Liver (tissue), 9 donors: Measurements from ENCODE around the gene LCE2D. TPM values are rescaled to one million over a fixed set of nuclear protein-coding genes. Genes with fewer than 3 reads are reported as not detected.
"Not testable (repeated sequence)": the region's sequence is repeated elsewhere in the genome, so short reads cannot be mapped to it uniquely, and the experiment has no call there.

Source experiments
- DNase-seq: peaks from one replicate; pipeline ENCODE4 v3.0.0-alpha.2; 2017; ENCODE audit warnings: low spot score
- H3K27ac ChIP-seq, 2 donors: one replicate each; pipeline ENCODE4 v1.7.0; 2013; ENCODE audit warnings: inconsistent platforms in 2 of 2, low read length in 2 of 2, control low read depth in 1 of 2, low read depth in 1 of 2, mild to moderate bottlenecking in 1 of 2
- H3K27me3 ChIP-seq, 4 donors: one replicate each; pipeline versions ENCODE4 v1.6.1 to v1.7.0; 2013; ENCODE audit warnings: low read length in 3 of 4, inconsistent platforms in 1 of 4, mild to moderate bottlenecking in 1 of 4, moderate library complexity in 1 of 4; ENCODE audit not compliant: control insufficient read depth in 4 of 4, insufficient read depth in 4 of 4
- H3K36me3 ChIP-seq, 4 donors: one replicate each; pipeline versions ENCODE4 v1.6.1 to v1.7.0; 2013; ENCODE audit warnings: low read length in 3 of 4, mild to moderate bottlenecking in 3 of 4, low read depth in 1 of 4, moderate library complexity in 1 of 4; ENCODE audit not compliant: control insufficient read depth in 4 of 4, insufficient read depth in 3 of 4
- H3K4me1 ChIP-seq, 4 donors: one replicate each; pipeline versions ENCODE4 v1.6.1 to v1.7.0; 2013; ENCODE audit warnings: low read length in 3 of 4, mild to moderate bottlenecking in 3 of 4, moderate library complexity in 1 of 4; ENCODE audit not compliant: control insufficient read depth in 4 of 4, insufficient read depth in 4 of 4
- H3K4me3 ChIP-seq, 3 donors: one replicate each; pipeline versions ENCODE4 v1.6.1 to v1.7.0; 2013; ENCODE audit warnings: low read length in 3 of 3, control low read depth in 1 of 3, low read depth in 1 of 3, mild to moderate bottlenecking in 1 of 3
- H3K9ac ChIP-seq, 2 donors: one replicate each; pipeline ENCODE4 v1.7.0; 2013; ENCODE audit warnings: low read length in 2 of 2, mild to moderate bottlenecking in 2 of 2, moderate library complexity in 2 of 2, control low read depth in 1 of 2, low read depth in 1 of 2
- H3K9me3 ChIP-seq, 4 donors: one replicate each; pipeline versions ENCODE4 v1.6.1 to v1.7.0; 2013; ENCODE audit warnings: low read length in 3 of 4; ENCODE audit not compliant: control insufficient read depth in 4 of 4
- ATF3 ChIP-seq: IDR thresholded peaks from 2 replicates; pipeline ENCODE4 v1.6.1; 2016; ENCODE audit warnings: antibody characterized with exemption
- CTCF ChIP-seq: fragments of 150-350 bp; IDR thresholded peaks from 2 replicates; pipeline ENCODE4 v1.5.1; 2017; ENCODE audit warnings: improper control_type of control experiment, low read depth, low read length; ENCODE audit not compliant: missing input control
- EGR1 ChIP-seq, 2 donors: IDR thresholded peaks; 2 replicates each; pipeline ENCODE4 v1.6.1; 2016 to 2018; ENCODE audit warnings: antibody characterized with exemption in 2 of 2, low read depth in 2 of 2
- FOXA1 ChIP-seq: IDR thresholded peaks from 2 replicates; pipeline ENCODE4 v1.6.1; 2016; ENCODE audit warnings: antibody characterized with exemption
- FOXA2 ChIP-seq: IDR thresholded peaks from 2 replicates; pipeline ENCODE4 v1.6.1; 2016; ENCODE audit warnings: antibody characterized with exemption
- GABPA ChIP-seq, 2 donors: IDR thresholded peaks in 1 of 2; conservative IDR thresholded peaks in 1 of 2; 2 replicates each; pipeline ENCODE4 v1.6.1; 2016; ENCODE audit warnings: antibody characterized with exemption in 2 of 2, mild to moderate bottlenecking in 1 of 2, moderate library complexity in 1 of 2
- HNF4A ChIP-seq, 2 donors: conservative IDR thresholded peaks; 2 replicates each; pipeline ENCODE4 v1.6.1; 2016; ENCODE audit warnings: antibody characterized with exemption in 2 of 2, mild to moderate bottlenecking in 2 of 2
- HNF4G ChIP-seq: IDR thresholded peaks from 2 replicates; pipeline ENCODE4 v1.6.1; 2016; ENCODE audit warnings: antibody characterized with exemption
- JUND ChIP-seq, 2 donors: IDR thresholded peaks; 2 replicates each; pipeline ENCODE4 v1.6.1; 2016; ENCODE audit warnings: antibody characterized with exemption in 2 of 2
- MAX ChIP-seq: IDR thresholded peaks from 2 replicates; pipeline ENCODE4 v1.6.1; 2016; ENCODE audit warnings: antibody characterized with exemption
- NR2F2 ChIP-seq: IDR thresholded peaks from 2 replicates; pipeline ENCODE4 v1.6.1; 2016; ENCODE audit warnings: antibody characterized with exemption
- RAD21 ChIP-seq, 2 donors: IDR thresholded peaks; 2 replicates each; pipeline ENCODE4 v1.6.1; 2016; ENCODE audit warnings: antibody characterized with exemption in 2 of 2, mild to moderate bottlenecking in 2 of 2
- REST ChIP-seq: IDR thresholded peaks from 2 replicates; pipeline ENCODE4 v1.6.1; 2016; ENCODE audit warnings: antibody characterized with exemption, mild to moderate bottlenecking
- RXRA ChIP-seq, 2 donors: IDR thresholded peaks; 2 replicates each; pipeline ENCODE4 v1.6.1; 2017 to 2018; ENCODE audit warnings: antibody characterized with exemption in 2 of 2, mild to moderate bottlenecking in 1 of 2
- SP1 ChIP-seq: IDR thresholded peaks from 2 replicates; pipeline ENCODE4 v1.6.1; 2018; ENCODE audit warnings: antibody characterized with exemption, mild to moderate bottlenecking
- TAF1 ChIP-seq: conservative IDR thresholded peaks from 2 replicates; pipeline ENCODE4 v1.6.1; 2016; ENCODE audit warnings: antibody characterized with exemption, mild to moderate bottlenecking
- YY1 ChIP-seq: IDR thresholded peaks from 2 replicates; pipeline ENCODE4 v1.6.1; 2016; ENCODE audit warnings: antibody characterized with exemption, mild to moderate bottlenecking
- ZBTB33 ChIP-seq: IDR thresholded peaks from 2 replicates; pipeline ENCODE4 v1.6.1; 2016; ENCODE audit warnings: antibody characterized with exemption
- WGBS: extraction: QIAGEN DNeasy Blood & Tissue Kit; methylation state at CpG from one replicate; pipeline ENCODE4 v1.1.7; 2013; 5-methylcytosine and 5-hydroxymethylcytosine counted together
- polyA plus RNA-seq, 2 donors: library from polyadenylated mRNA; stranded (reverse) in 1 of 2; unstranded in 1 of 2; fragments of 200-250 nt in 1 of 2; fragments of >200 nt in 1 of 2; fragmentation: Nextera tagmentation in 1 of 2; extraction: Ambion mirVana in 1 of 2; gene quantifications; one replicate each; pipeline versions ENCODE4 v1.2.1 to v1.2.3, GENCODE V29; 2013 to 2015
- total RNA-seq, 2 donors: library from RNA; depleted of rRNA; stranded (reverse); fragments of >200 nt; gene quantifications; one replicate each; pipeline ENCODE4 v1.2.3, GENCODE V29; 2014
- donor health status: healthy.
- donor health status: healthy.
- donor health status: healthy.
- donor health status: healthy.
- donor health status: healthy.

LCE2D gene
- total and polyA plus RNA-seq, 4 donors, result not detected

- Histone ChIP-seq H3K4me3 (no peak overlapping the region), H3K4me1 (peaks cover 0 to 14% (median 5%) of the 10 kb centered on the region in 4 donors), H3K9ac (no peak overlapping the region), H3K9me3 (no peaks in the 10 kb centered on the region), H3K27me3 (no peaks in the 10 kb centered on the region), H3K36me3 (no peaks in the 10 kb centered on the region), H3K27ac (no peak overlapping the region)
- no peak for TF ChIP-seq EGR1 (IDR thresholded peaks at IDR 0.05; ENCODE audit: low read depth in 2 of 2)
- TF ChIP-seq FOXA2, result peak; percentile 34
- no peak for TF ChIP-seq TAF1
- peak; percentile 87 to 98 for TF ChIP-seq HNF4A (conservative IDR thresholded peaks at IDR 0.05)
- no peak for TF ChIP-seq ZBTB33
- no peak for TF ChIP-seq ATF3
- no peak for TF ChIP-seq NR2F2
- TF ChIP-seq RXRA (IDR thresholded peaks at IDR 0.05), result peak; percentile 39 to 87
- no peak for TF ChIP-seq JUND (IDR thresholded peaks at IDR 0.05)
- TF ChIP-seq MAX, result no peak
- no peak for TF ChIP-seq RAD21 (IDR thresholded peaks at IDR 0.05)
- peak; percentile 55 for TF ChIP-seq HNF4G
- TF ChIP-seq YY1, result peak; percentile 20
- no peak for TF ChIP-seq REST
- TF ChIP-seq GABPA (IDR thresholded peaks at IDR 0.05 in 1 of 2, conservative IDR thresholded peaks at IDR 0.05 in 1 of 2), result peak in 1 of 2 donors; percentile 19
- TF ChIP-seq SP1, result no peak
- no peak for TF ChIP-seq FOXA1
- TF ChIP-seq CTCF, result no peak
- no peak for DNase-seq
- WGBS, result 60% methylated on average over 3 of the region's 3 CpGs
These were observed 4.5 kb upstream of the LCE2D start for GRCh38 chr1:152658649-152659048.

GRCh38 chr1:152666171-152666570 is 3.0 kb downstream of the LCE2D start:
- not testable (repeated sequence) for DNase-seq, H3K9me3 ChIP-seq, H3K27ac ChIP-seq, H3K9ac ChIP-seq, H3K27me3 ChIP-seq, H3K4me3 ChIP-seq, H3K4me1 ChIP-seq, H3K36me3 ChIP-seq
- WGBS, result 95% methylated on average over 1 of the region's 1 CpG
